ENCODE results near the gene DPT.

Gene DPT

GRCh38 chr1:168672278-168672677, 56.7 kb downstream of the DPT start:
- in situ Hi-C loops (cut with HindIII; ENCODE audit: low sequenced_read_pairs), result no loop called here

DNA sequence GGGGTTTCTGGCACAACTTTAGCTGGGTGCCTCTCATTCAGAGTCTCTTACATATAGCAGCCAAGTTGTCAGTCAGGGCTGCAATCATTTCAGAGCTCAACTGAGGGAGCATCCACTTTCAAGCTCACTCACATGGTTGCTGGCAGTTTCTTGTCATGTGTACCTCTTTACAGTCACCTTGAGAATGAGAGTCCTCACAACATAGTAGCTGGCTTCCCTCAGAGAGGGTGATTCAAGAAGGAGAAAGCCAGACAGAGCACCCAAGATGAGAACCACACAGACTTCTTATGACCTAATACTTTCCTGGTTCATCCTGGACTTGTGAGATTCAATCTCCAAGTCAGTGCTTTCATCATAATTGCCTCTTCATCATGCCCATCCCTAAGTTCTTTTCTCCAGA, 57.2 kb downstream of the DPT start:
- in situ Hi-C loops (cut with HindIII; ENCODE audit: low sequenced_read_pairs), result no loop called here

GRCh38 chr1:168665975-168666374, 63.0 kb downstream of the DPT start:
- in situ Hi-C loops (cut with HindIII; ENCODE audit: low sequenced_read_pairs), result no loop called here

DNA sequence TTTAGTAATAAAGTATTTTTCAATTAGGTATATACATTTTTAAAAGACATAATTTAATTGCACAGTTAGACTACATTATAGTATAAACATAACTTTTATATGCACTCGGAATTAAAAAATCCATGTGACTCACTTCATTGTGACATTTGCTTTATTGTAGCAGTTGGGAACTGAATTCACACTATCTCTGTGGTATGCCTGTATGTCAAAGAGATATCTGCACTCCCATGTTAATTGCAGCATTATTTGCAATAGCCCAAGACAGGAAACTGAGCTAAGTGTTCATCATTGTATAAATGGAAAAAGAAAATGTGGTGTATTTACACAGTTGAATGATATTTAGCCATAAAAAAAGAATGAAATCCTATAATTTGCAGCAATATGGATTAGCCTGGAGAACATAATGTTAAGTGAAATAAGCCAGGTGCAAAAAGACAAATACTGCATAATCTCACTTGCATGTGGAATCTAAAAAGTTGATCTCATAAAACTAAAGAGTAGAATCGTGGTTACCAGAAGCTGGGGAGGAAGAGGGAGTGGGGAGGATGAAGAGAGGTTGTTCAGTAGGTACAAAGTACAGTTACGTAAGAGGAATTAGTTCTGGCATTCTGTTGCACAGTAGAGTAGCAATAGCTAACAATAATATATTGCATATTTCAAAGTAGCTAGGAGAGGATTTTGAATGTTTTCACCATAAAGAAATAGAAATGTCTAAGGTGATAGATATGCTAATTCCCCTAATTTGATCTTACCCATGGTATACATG, 64.8 kb downstream of the DPT start:
- in situ Hi-C loops (cut with HindIII; ENCODE audit: low sequenced_read_pairs), result no loop called here

DNA sequence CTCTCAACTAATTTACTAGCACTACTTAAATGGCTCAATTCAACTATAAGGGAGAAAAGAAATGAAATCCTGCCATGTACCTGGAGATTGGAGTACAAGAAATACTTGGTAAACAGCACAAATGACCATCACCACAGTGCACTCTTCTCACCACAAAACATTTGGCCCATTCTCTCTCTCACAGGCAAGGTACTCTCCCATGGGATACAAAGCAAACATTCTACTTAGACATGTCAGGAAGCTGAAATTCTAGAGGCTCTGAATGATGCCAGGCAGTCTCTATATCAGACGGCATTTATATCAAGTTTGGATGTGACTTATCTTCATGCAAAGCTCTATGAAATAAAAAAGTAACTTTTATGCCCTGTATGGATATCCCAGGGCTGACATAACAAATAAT, 72.5 kb downstream of the DPT start:
- in situ Hi-C loops (cut with HindIII; ENCODE audit: low sequenced_read_pairs), result no loop called here

- in situ Hi-C loops (cut with HindIII; ENCODE audit: low sequenced_read_pairs), result no loop called here
Observed at GRCh38 chr1:168654198-168654915, 74.6 kb downstream of the DPT start.

DNA sequence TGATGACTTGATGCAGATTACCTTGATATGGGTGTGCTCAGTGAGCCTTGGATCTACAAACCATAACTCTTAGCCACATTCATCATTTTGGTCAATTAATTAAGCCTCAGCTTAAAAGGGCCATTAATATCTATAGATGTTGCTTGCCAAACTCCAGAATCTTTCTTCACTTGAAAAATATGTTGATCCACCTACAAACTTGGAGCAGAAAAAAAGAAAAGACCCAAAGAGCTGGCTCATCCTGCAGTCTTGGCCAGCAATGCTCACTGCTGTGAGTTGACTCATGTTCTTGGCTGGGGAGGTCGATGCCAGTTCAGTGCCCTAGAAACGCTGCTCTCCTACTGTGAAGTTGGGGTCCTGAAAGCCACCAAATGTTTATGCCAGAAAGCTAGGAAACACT, 75.4 kb downstream of the DPT start:
- in situ Hi-C loops (cut with HindIII; ENCODE audit: low sequenced_read_pairs), result no loop called here

GRCh38 chr1:168645721-168646120, 83.3 kb downstream of the DPT start:
- in situ Hi-C loops (cut with HindIII; ENCODE audit: low sequenced_read_pairs), result loop anchor here (25.0 kb wide), 1 partner anchor 492 kb away; no protein-coding TSS in a partner anchor
